A673 (cell line): ENCODE data around the gene TBC1D24. TPM values are rescaled to one million over a fixed set of nuclear protein-coding genes. Genes with fewer than 3 reads are reported as not detected.
"Not testable (repeated sequence)": the region's sequence is repeated elsewhere in the genome, so short reads cannot be mapped to it uniquely, and the experiment has no call there.

Experiments
- BruUV-seq: library from RNA; stranded (reverse); fragments of 400-500 nt; replicated peaks from 2 replicates; lab custom pipeline; 2021; lab: Mats Ljungman, UMichigan
- CTCF ChIA-PET: fragments of 300-600 bp; sonication (Branson Sonifier 250); formaldehyde crosslinking; loops from one replicate; lab custom pipeline; 2022; ENCODE audit warnings: antibody characterized with exemption; lab: Charles Lee
- POLR2A ChIA-PET: fragments of 300-600 bp; sonication (Branson Sonifier 250); formaldehyde crosslinking; loops from one replicate; lab custom pipeline; 2022; ENCODE audit warnings: antibody characterized with exemption; ENCODE audit not compliant: low non-redundant PET; lab: Charles Lee
- DNase-seq: peaks from one replicate; pipeline ENCODE4 v3.0.0-alpha.2; 2015; ENCODE audit warnings: low spot score
- H3K27ac ChIP-seq: fragments of 200-600 bp; sonication (generic); 2 replicates; pipeline ENCODE4 v1.5.1; 2016; ENCODE audit warnings: mixed run types, low read depth, mild to moderate bottlenecking, mixed read lengths, antibody characterized with exemption, low read length; ENCODE audit not compliant: poor library complexity, severe bottlenecking
- H3K27me3 ChIP-seq: fragments of 200-600 bp; sonication (generic); replicated peaks from 2 replicates; pipeline ENCODE4 v1.6.1; 2017; ENCODE audit warnings: mixed run types, low read depth, mild to moderate bottlenecking, mixed read lengths, antibody characterized with exemption, low read length; ENCODE audit not compliant: insufficient read depth, poor library complexity
- H3K36me3 ChIP-seq: fragments of 200-600 bp; sonication (generic); 2 replicates; pipeline ENCODE4 v1.6.1; 2016; ENCODE audit warnings: mixed run types, mild to moderate bottlenecking, mixed read lengths, antibody characterized with exemption, low read length; ENCODE audit not compliant: insufficient read depth, poor library complexity, severe bottlenecking
- H3K4me1 ChIP-seq: fragments of 200-600 bp; sonication (generic); 2 replicates; pipeline ENCODE4 v1.6.1; 2017; ENCODE audit warnings: mixed run types, mild to moderate bottlenecking, mixed read lengths, antibody characterized with exemption, low read length; ENCODE audit not compliant: insufficient read depth, poor library complexity, severe bottlenecking
- H3K4me3 ChIP-seq: fragments of 200-600 bp; sonication (generic); 2 replicates; pipeline ENCODE4 v1.5.1; 2016; ENCODE audit warnings: low read depth, mixed run types, mild to moderate bottlenecking, mixed read lengths, low read length; ENCODE audit not compliant: poor library complexity, severe bottlenecking
- H3K9me3 ChIP-seq: fragments of 200-600 bp; sonication (generic); 2 replicates; pipeline ENCODE4 v1.6.1; 2016; ENCODE audit warnings: mixed run types, low read depth, mild to moderate bottlenecking, mixed read lengths, antibody characterized with exemption, low read length; ENCODE audit not compliant: poor library complexity, severe bottlenecking
- CTCF ChIP-seq: fragments of 300-800, 200-600 bp; sonication (generic); conservative IDR thresholded peaks from 2 replicates; pipeline ENCODE4 v1.5.1; 2017; ENCODE audit warnings: low read depth, mild to moderate bottlenecking, antibody characterized with exemption, low read length, moderate library complexity, mixed read lengths
- EZH2 ChIP-seq: fragments of 200-600 bp; sonication (generic); IDR thresholded peaks from 2 replicates; pipeline ENCODE4 v1.6.1; 2017; ENCODE audit warnings: borderline replicate concordance, low read depth, mild to moderate bottlenecking, mixed read lengths, antibody characterized with exemption, low read length; ENCODE audit not compliant: poor library complexity, severe bottlenecking
- intact Hi-C: fragments of 100-400 bp; cut with micrococcal nuclease; formaldehyde crosslinking; loops from one replicate; pipeline ENCODE4 v1.10.0; 2022; ENCODE audit not compliant: unreplicated experiment
- total RNA-seq: library from RNA; stranded (reverse); gene quantifications from 2 replicates; pipeline ENCODE4 v1.2.3, GENCODE V29; 2021

Gene TBC1D24
- total RNA-seq, 1 experiment from 2014 or later = 24.2 TPM

GRCh38 chr16:2476741-2477140, 1.8 kb downstream of the TBC1D24 start:
- TF ChIP-seq EZH2 = no peak
- TF ChIP-seq CTCF = no peak
- intact Hi-C loops = no loop called here
- Histone ChIP-seq H3K27me3 (no peaks in the 10 kb centered on the region), H3K36me3 (no peaks in the 10 kb centered on the region), H3K27ac (no peak overlapping the region), H3K4me3 (no peak overlapping the region), H3K4me1 (peaks cover 25% of the 10 kb centered on the region), H3K9me3 (no peaks in the 10 kb centered on the region)
- BruUV-seq = no TSS peak
- DNase-seq = no peak
- ChIA-PET POLR2A (no interaction called here), CTCF (no interaction called here)

DNA sequence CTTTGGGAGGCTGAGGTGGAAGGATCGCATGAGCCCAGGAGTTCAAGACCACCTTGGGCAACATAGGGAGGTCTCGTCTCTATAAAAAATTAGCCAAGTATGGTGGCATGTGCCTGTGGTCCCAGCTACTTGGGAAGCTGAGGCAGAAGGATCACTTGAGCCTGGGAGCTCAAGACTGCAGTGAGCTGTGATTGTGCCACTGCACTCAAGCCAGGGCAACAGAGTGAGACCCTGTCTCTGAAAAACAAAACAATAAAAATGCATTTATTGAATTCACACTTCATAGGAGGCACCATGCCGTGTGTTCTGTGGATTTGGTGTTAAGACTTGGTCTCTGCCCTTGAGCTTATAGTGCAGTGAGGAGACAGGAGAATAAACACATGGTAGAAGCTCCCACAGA, 2.4 kb downstream of the TBC1D24 start:
- no peak overlapping the region for H3K4me3 ChIP-seq
- intact Hi-C loops = no loop called here
- no peak for TF ChIP-seq EZH2
- TF ChIP-seq CTCF = no peak
- no peaks in the 10 kb centered on the region for H3K36me3 ChIP-seq
- ChIA-PET POLR2A (no interaction called here), CTCF (no interaction called here)
- no peaks in the 10 kb centered on the region for H3K27me3 ChIP-seq
- peaks cover 19% of the 10 kb centered on the region for H3K4me1 ChIP-seq
- H3K27ac ChIP-seq = no peak overlapping the region
- H3K9me3 ChIP-seq = no peaks in the 10 kb centered on the region
- no TSS peak for BruUV-seq
- DNase-seq = no peak

- no peaks in the 10 kb centered on the region for H3K9me3 ChIP-seq
- no peaks in the 10 kb centered on the region for H3K36me3 ChIP-seq
- no peak for DNase-seq
- H3K4me3 ChIP-seq = no peak overlapping the region
- intact Hi-C loops = no loop called here
- TF ChIP-seq CTCF (no peak), EZH2 (no peak)
- peaks cover 10% of the 10 kb centered on the region for H3K4me1 ChIP-seq
- no TSS peak for BruUV-seq
- POLR2A ChIA-PET = interaction anchor here (0.6 to 0.7 kb wide), 2 partner anchors 16 to 131 kb away, joined by 6 to 8 read pairs; no protein-coding TSS in a partner anchor
- no peaks in the 10 kb centered on the region for H3K27me3 ChIP-seq
- no peak overlapping the region for H3K27ac ChIP-seq
- CTCF ChIA-PET = no interaction called here
These were observed 3.4 kb downstream of the TBC1D24 start for GRCh38 chr16:2478279-2478678.

DNA sequence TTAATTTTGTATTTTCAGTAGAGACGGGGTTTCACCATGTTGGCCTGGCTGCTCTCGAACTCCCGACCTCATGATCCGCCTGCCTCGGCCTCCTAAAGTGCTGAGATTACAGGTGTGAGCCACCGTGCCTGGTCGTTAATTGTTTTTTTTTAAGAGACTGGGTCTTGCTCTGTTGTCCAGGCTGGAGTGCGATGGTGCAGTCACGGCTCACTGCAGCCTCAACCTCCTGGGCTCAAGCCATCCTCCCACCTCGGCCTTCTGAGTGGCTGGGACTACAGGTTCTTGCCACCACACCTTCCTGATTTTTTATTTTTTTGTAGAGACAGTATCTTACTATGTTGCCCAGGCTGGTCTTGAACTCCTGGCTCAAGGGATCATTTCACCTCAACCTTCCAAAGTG, 5.1 kb downstream of the TBC1D24 start:
- H3K27me3 ChIP-seq, DNase-seq, H3K9me3 ChIP-seq, intact Hi-C loops, CTCF ChIA-PET, POLR2A ChIA-PET, H3K36me3 ChIP-seq, H3K27ac ChIP-seq, H3K4me1 ChIP-seq, BruUV-seq, H3K4me3 ChIP-seq: not testable (repeated sequence)
